PC-9 (cell line): ENCODE measurements around the gene ZWINT.

ENCODE experiments used
- CTCF ChIP-seq: fragments of 200-600 bp; sonication (generic); conservative IDR thresholded peaks from 2 replicates; pipeline ENCODE4 v1.6.1; 2017; ENCODE audit warnings: mixed run types, antibody characterized with exemption, mild to moderate bottlenecking, moderate library complexity
- EZH2 ChIP-seq: fragments of 200-600 bp; sonication (generic); IDR thresholded peaks from 2 replicates; pipeline ENCODE4 v1.8.0; 2017; ENCODE audit warnings: antibody characterized with exemption, low read depth

DNA sequence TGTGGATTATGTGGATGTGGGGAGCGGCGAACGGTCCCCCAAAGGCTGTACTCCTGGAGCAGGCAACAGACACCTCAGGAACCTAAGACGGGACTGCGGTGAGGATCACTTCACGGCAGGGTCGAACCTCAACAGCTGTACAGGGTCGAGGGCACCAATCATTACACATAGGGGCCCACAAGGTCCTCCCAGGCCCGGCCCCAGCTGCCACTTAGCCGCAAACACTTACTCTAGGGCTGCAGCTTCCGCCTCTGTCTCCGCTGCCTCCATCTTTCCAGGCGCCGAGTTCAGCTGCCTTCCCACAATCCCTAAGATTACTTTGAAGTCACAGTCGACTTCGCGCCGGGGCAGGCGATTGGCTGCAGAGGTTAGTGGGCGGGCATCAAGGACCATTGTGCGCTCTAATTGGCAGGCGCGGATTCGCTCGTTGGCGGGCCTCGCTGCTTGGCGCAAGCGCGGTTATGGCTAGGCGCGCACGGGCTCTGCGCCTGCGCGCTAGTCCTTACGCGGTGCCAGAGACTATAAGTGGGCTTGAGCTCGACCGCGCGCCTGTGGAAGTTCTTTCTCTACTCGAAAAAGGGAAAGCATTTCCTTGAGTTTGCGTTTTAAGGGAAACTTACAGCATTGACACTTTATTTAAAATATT, at the start of gene ZWINT:
- no peak for TF ChIP-seq CTCF
- no peak for TF ChIP-seq EZH2
